Measurements from ENCODE around the gene ABHD16B.

Gene ABHD16B

GRCh38 chr20:63861365-63861934 is at the start of gene ABHD16B:
Gene ABHD16B, plus strand, starts transcription at chr20:63861498. Its CDS starts 43 bp downstream, at chr20:63861541.
- no peak for FAIRE-seq
- no peak for DNase-seq (ENCODE audit: extremely low spot score, insufficient read length, low read depth)

GRCh38 chr20:63814891-63815614 is 46.2 kb upstream of the ABHD16B start:
- FAIRE-seq (no peak), DNase-seq (ENCODE audit: extremely low spot score, insufficient read length, low read depth) (no peak)

- FAIRE-seq: no peak
- no peak for DNase-seq (ENCODE audit: extremely low spot score, insufficient read length, low read depth)
Measured at GRCh38 chr20:63815615-63816253, 45.6 kb upstream of the ABHD16B start.

- DNase-seq (ENCODE audit: extremely low spot score, insufficient read length, low read depth) (no peak), FAIRE-seq (no peak)
Measured at GRCh38 chr20:63819224-63819921, 41.9 kb upstream of the ABHD16B start.

GRCh38 chr20:63821811-63822210 is 39.5 kb upstream of the ABHD16B start:
- DNase-seq (ENCODE audit: extremely low spot score, insufficient read length, low read depth) (no peak), FAIRE-seq (no peak)

- no peak for DNase-seq (ENCODE audit: extremely low spot score, insufficient read length, low read depth)
Measured at GRCh38 chr20:63822276-63822696, 39.0 kb upstream of the ABHD16B start.

GRCh38 chr20:63823691-63824311 is 37.5 kb upstream of the ABHD16B start:
- no peak for DNase-seq (ENCODE audit: extremely low spot score, insufficient read length, low read depth)
- FAIRE-seq: no peak

More at GRCh38 chr20:63822276-63822696, 39.0 kb upstream of the ABHD16B start:
- FAIRE-seq: no peak

- DNase-seq (ENCODE audit: extremely low spot score, insufficient read length, low read depth) (no peak), FAIRE-seq (no peak)
Measured at GRCh38 chr20:63825331-63826118, 35.8 kb upstream of the ABHD16B start.

GRCh38 chr20:63826753-63827152 is 34.5 kb upstream of the ABHD16B start:
- no peak for FAIRE-seq
- no peak for DNase-seq (ENCODE audit: extremely low spot score, insufficient read length, low read depth)

GRCh38 chr20:63828124-63828523 is 33.2 kb upstream of the ABHD16B start:
- DNase-seq (ENCODE audit: extremely low spot score, insufficient read length, low read depth) (no peak), FAIRE-seq (no peak)

- FAIRE-seq (no peak), DNase-seq (ENCODE audit: extremely low spot score, insufficient read length, low read depth) (no peak)
Measured at GRCh38 chr20:63828545-63828944, 32.8 kb upstream of the ABHD16B start.

- DNase-seq (ENCODE audit: extremely low spot score, insufficient read length, low read depth) (no peak), FAIRE-seq (no peak)
Measured at GRCh38 chr20:63828951-63829350, 32.3 kb upstream of the ABHD16B start.

- DNase-seq (ENCODE audit: extremely low spot score, insufficient read length, low read depth): no peak
- FAIRE-seq: no peak
Measured at GRCh38 chr20:63829603-63829944, 31.7 kb upstream of the ABHD16B start.

GRCh38 chr20:63829945-63830835 is 31.1 kb upstream of the ABHD16B start:
- DNase-seq (ENCODE audit: extremely low spot score, insufficient read length, low read depth): no peak
- FAIRE-seq: no peak

GRCh38 chr20:63830841-63831588 is 30.3 kb upstream of the ABHD16B start, which contains the start of gene ZBTB46:
Gene ZBTB46, minus strand, starts transcription at chr20:63831264. Its CDS starts 40,507 bp downstream, at chr20:63790757.
- DNase-seq (ENCODE audit: extremely low spot score, insufficient read length, low read depth) (peak; percentile 89), FAIRE-seq (no peak)

- DNase-seq (ENCODE audit: extremely low spot score, insufficient read length, low read depth) (no peak), FAIRE-seq (no peak)
Measured at GRCh38 chr20:63831646-63831992, 29.7 kb upstream of the ABHD16B start.

GRCh38 chr20:63831993-63832686 is 29.2 kb upstream of the ABHD16B start:
- DNase-seq (ENCODE audit: extremely low spot score, insufficient read length, low read depth) (no peak), FAIRE-seq (no peak)

Measured in GM18507 (cell line).